Vagina (tissue), 2 donors: Measurements from ENCODE around the gene NR3C2.

Source experiments
- CTCF ChIP-seq, 3 experiments: fragments of 450-650 bp in 2 of 3; fragments of 200-600 bp in 1 of 3; sonication (generic) in 1 of 3; IDR thresholded peaks; one replicate each; pipeline ENCODE4 v1.5.1; 2017 to 2019; ENCODE audit warnings: antibody characterized with exemption in 3 of 3, mild to moderate bottlenecking in 2 of 3, moderate library complexity in 2 of 3
- POLR2A ChIP-seq, 2 donors: fragments of 450-650 bp; IDR thresholded peaks; one replicate each; pipeline ENCODE4 v1.6.1; 2017; ENCODE audit warnings: antibody characterized with exemption in 2 of 2, mild to moderate bottlenecking in 2 of 2, moderate library complexity in 2 of 2
- POLR2AphosphoS5 ChIP-seq, 2 donors: sonication (generic); formaldehyde crosslinking; IDR thresholded peaks; one replicate each; pipeline ENCODE4 v1.9.0; 2017; ENCODE audit warnings: antibody characterized with exemption in 2 of 2, mild to moderate bottlenecking in 2 of 2, low read depth in 1 of 2; ENCODE audit not compliant: insufficient read depth in 1 of 2

- TF ChIP-seq CTCF (IDR thresholded peaks at IDR 0.05): no peak
- TF ChIP-seq POLR2A (IDR thresholded peaks at IDR 0.05): no peak
- no peak for TF ChIP-seq POLR2AphosphoS5 (IDR thresholded peaks at IDR 0.05; ENCODE audit: insufficient read depth in 1 of 2, low read depth in 1 of 2)
Measured at GRCh38 chr4:148216866-148217814, 225.1 kb downstream of the NR3C2 start.
